Neural cell (in vitro differentiated cells): ENCODE measurements around the gene ADCY7. TPM values are rescaled to one million over a fixed set of nuclear protein-coding genes. Genes with fewer than 3 reads are reported as not detected.

Experiments
- H2AFZ ChIP-seq: fragments of 200-600, 300-800 bp; sonication (generic), shearing (Covaris generic); 2 replicates; pipeline ENCODE4 v1.6.0; 2014; ENCODE audit warnings: low read depth, mild to moderate bottlenecking, antibody characterized with exemption, low read length, moderate library complexity
- H3F3A ChIP-seq: fragments of 200-600 bp; shearing (Covaris generic); 2 replicates; pipeline ENCODE4 v1.6.1; 2016; ENCODE audit warnings: mild to moderate bottlenecking, moderate library complexity, mixed read lengths, antibody characterized with exemption, low read length; ENCODE audit not compliant: insufficient read depth, poor library complexity, severe bottlenecking
- H3K27ac ChIP-seq: fragments of 200-600, 300-800 bp; sonication (generic), shearing (Covaris generic); 2 replicates; pipeline ENCODE4 v1.5.1; 2014; ENCODE audit warnings: mild to moderate bottlenecking, low read length, moderate library complexity
- H3K27me3 ChIP-seq: fragments of 300-800, 200-600 bp; sonication (generic), shearing (Covaris generic); 2 replicates; pipeline ENCODE4 v1.6.0; 2014; ENCODE audit warnings: mild to moderate bottlenecking, low read depth, low read length, moderate library complexity; ENCODE audit not compliant: insufficient read depth
- H3K36me3 ChIP-seq: fragments of 300-800, 200-600 bp; sonication (generic), shearing (Covaris generic); 2 replicates; pipeline ENCODE4 v1.5.1; 2014; ENCODE audit warnings: mild to moderate bottlenecking, antibody characterized with exemption, low read length, moderate library complexity; ENCODE audit not compliant: insufficient read depth
- H3K4me2 ChIP-seq: fragments of 300-800, 200-600 bp; sonication (generic), shearing (Covaris generic); 2 replicates; pipeline ENCODE4 v1.6.0; 2014; ENCODE audit warnings: mild to moderate bottlenecking, low read length
- H3K4me3 ChIP-seq: fragments of 300-800, 200-600 bp; sonication (generic), shearing (Covaris generic); 2 replicates; pipeline ENCODE4 v1.5.1; 2014; ENCODE audit warnings: mild to moderate bottlenecking, low read length, moderate library complexity
- H3K79me2 ChIP-seq: fragments of 200-600 bp; shearing (Covaris generic); replicated peaks from 2 replicates; pipeline ENCODE4 v1.6.0; 2014; ENCODE audit warnings: mild to moderate bottlenecking, low read length, moderate library complexity; ENCODE audit not compliant: insufficient read depth
- H3K9ac ChIP-seq: fragments of 300-800, 200-600 bp; sonication (generic), shearing (Covaris generic); 2 replicates; pipeline ENCODE4 v1.6.1; 2016; ENCODE audit warnings: mild to moderate bottlenecking, low read length, mixed read lengths
- H3K9me2 ChIP-seq: fragments of 200-600 bp; shearing (Covaris generic); 2 replicates; pipeline ENCODE4 v1.6.1; 2016; ENCODE audit warnings: mild to moderate bottlenecking, low read length, mixed read lengths; ENCODE audit not compliant: insufficient read depth
- H3K9me3 ChIP-seq: fragments of 200-600, 300-800 bp; sonication (generic), shearing (Covaris generic); 2 replicates; pipeline ENCODE4 v1.6.1; 2016; ENCODE audit warnings: mild to moderate bottlenecking, mixed run types, low read length, moderate library complexity, mixed read lengths
- H4K20me1 ChIP-seq: fragments of 200-600 bp; shearing (Covaris generic); 2 replicates; pipeline ENCODE4 v1.6.1; 2016; ENCODE audit warnings: mild to moderate bottlenecking, mixed run types; ENCODE audit not compliant: insufficient read depth
- EP300 ChIP-seq: fragments of 450-650 bp; conservative IDR thresholded peaks from 2 replicates; pipeline ENCODE4 v1.6.1; 2014; ENCODE audit warnings: antibody characterized with exemption, mild to moderate bottlenecking, moderate library complexity; ENCODE audit not compliant: poor library complexity, severe bottlenecking
- EZH2 ChIP-seq: fragments of 200-600, 300-800 bp; shearing (Covaris generic), sonication (generic); IDR thresholded peaks from 2 replicates; pipeline ENCODE4 v1.6.1; 2014; ENCODE audit warnings: antibody characterized with exemption, low read length, borderline replicate concordance, mild to moderate bottlenecking; ENCODE audit not compliant: insufficient read depth, poor library complexity, severe bottlenecking
- MXI1 ChIP-seq: fragments of 450-650 bp; conservative IDR thresholded peaks from 2 replicates; pipeline ENCODE4 v1.6.1; 2014; ENCODE audit warnings: antibody characterized with exemption, mild to moderate bottlenecking; ENCODE audit not compliant: poor library complexity, severe bottlenecking
- POLR2AphosphoS5 ChIP-seq: IDR thresholded peaks from 2 replicates; pipeline ENCODE4 v1.6.1; 2012
- RAD21 ChIP-seq: fragments of 450-650 bp; conservative IDR thresholded peaks from 2 replicates; pipeline ENCODE4 v1.6.1; 2014; ENCODE audit warnings: antibody characterized with exemption, mild to moderate bottlenecking, moderate library complexity
- REST ChIP-seq: IDR thresholded peaks from 2 replicates; pipeline ENCODE4 v1.6.1; 2012; ENCODE audit warnings: borderline replicate concordance
- SMC3 ChIP-seq: fragments of 450-650 bp; conservative IDR thresholded peaks from 2 replicates; pipeline ENCODE4 v1.6.1; 2014; ENCODE audit warnings: antibody characterized with exemption, mild to moderate bottlenecking, moderate library complexity; ENCODE audit not compliant: poor library complexity
- TAF1 ChIP-seq: IDR thresholded peaks from 2 replicates; pipeline ENCODE4 v1.6.1; 2012; ENCODE audit warnings: low read depth
- polyA plus RNA-seq: library from polyadenylated mRNA; depleted of rRNA; stranded (reverse); fragments of >200 nt; gene quantifications from 2 replicates; pipeline ENCODE4 v1.2.3, GENCODE V29; 2014
- TF ChIP-seq, protein P1 (sequence below): fragments of 450-650 bp; IDR thresholded peaks from 2 replicates; pipeline ENCODE4 v1.5.1; 2014; ENCODE audit warnings: antibody characterized with exemption, mild to moderate bottlenecking, moderate library complexity; ENCODE audit not compliant: poor library complexity, severe bottlenecking

The ADCY7 gene
- polyA plus RNA-seq, 1 donor from 2014 or later: 2.0 TPM

DNA sequence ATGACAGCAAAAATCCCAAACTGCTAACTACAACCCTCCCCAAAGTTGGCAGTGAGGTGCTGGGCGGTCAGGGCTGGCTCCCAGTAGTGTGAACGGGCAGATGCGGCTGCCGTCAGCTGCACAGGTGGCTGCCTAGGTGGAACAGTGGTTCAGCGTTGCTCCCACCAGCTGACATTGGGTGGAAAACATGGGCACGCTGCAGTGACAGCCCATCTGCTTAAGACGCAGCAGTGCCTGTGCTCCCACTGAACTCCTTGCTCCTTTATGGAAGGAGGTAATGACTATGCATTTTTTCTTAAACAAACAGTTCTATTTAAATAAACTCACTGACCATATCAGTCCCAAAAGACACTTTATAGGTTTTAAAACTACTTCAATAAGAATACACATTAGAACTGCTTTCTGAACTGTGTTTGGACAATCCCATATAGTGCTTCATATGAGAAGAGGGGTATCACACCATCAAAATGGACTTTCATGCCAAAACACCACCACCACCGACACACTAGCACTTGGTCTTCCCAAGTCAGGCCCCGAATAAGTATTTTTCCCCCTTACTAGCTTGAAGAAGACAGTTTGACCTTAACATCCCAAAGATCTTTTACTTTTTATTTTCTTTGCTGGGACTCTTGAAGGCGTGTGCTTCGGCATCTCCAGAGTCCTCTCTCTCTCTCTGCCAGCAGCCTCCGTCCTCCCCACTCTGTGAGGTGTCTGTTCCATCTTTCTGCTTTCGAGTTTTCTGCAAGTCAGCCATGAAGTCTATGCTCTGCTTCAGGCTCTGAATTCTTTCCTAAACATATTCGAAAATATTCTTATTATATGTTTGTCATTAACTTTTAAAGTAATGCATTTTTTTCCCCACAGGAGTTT is 68.0 kb downstream of the ADCY7 start:
- no peaks in the 10 kb centered on the region for H3K27me3 ChIP-seq
- peaks cover 7% of the 10 kb centered on the region for H3K36me3 ChIP-seq
- H3K9me3 ChIP-seq: no peaks in the 10 kb centered on the region
- no peak overlapping the region for H2AFZ ChIP-seq
- no peaks in the 10 kb centered on the region for H4K20me1 ChIP-seq
- no peak overlapping the region for H3K4me2 ChIP-seq
- H3K79me2 ChIP-seq: no peaks in the 10 kb centered on the region
- no peak for TF ChIP-seq EZH2
- no peak for TF ChIP-seq REST
- TF ChIP-seq SMC3: no peak
- TF ChIP-seq RAD21: no peak
- TF ChIP-seq, protein P1, sequence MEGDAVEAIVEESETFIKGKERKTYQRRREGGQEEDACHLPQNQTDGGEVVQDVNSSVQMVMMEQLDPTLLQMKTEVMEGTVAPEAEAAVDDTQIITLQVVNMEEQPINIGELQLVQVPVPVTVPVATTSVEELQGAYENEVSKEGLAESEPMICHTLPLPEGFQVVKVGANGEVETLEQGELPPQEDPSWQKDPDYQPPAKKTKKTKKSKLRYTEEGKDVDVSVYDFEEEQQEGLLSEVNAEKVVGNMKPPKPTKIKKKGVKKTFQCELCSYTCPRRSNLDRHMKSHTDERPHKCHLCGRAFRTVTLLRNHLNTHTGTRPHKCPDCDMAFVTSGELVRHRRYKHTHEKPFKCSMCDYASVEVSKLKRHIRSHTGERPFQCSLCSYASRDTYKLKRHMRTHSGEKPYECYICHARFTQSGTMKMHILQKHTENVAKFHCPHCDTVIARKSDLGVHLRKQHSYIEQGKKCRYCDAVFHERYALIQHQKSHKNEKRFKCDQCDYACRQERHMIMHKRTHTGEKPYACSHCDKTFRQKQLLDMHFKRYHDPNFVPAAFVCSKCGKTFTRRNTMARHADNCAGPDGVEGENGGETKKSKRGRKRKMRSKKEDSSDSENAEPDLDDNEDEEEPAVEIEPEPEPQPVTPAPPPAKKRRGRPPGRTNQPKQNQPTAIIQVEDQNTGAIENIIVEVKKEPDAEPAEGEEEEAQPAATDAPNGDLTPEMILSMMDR: no peak
- no peak for TF ChIP-seq POLR2AphosphoS5
- no peak for TF ChIP-seq TAF1
- no peaks in the 10 kb centered on the region for H3K9me2 ChIP-seq
- no peak overlapping the region for H3K9ac ChIP-seq
- H3F3A ChIP-seq: no peaks in the 10 kb centered on the region
- H3K27ac ChIP-seq: no peak overlapping the region
- no peak overlapping the region for H3K4me3 ChIP-seq

DNA sequence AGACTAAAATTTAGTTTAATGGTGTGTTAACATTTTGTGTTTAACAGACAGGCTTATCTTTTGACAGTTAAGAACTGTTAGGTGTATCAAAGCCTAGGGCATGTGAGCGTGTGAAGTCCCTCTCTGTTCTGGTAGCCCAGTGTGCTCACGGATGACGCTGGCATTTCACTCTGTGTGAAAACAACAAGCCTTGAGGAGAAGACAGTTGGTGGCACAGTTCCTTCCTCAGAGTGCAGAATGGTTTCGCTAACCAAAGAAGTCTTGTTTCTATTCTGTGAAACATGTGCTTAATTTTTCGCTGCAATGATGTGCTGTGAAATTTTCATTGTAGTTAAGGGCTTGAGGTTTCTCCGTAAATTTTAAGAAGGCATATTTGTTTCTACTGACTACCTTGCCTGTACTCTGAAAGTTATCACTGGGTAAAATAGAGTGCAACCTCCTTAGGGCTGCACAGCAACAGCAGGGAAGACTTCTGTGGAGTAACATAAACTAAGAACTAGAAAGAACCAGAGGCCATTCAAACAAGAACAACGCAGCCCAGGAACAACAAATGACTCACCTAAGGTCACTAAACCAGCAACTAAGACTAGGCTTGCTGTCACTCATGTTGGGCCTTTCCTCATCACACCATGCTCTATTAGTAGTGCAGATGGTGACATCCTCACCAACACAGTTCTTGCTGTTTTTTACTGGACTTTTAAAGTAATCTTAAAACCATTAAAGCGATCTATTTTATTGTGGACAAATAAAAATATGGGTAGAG is 69.0 kb downstream of the ADCY7 start:
- TF ChIP-seq POLR2AphosphoS5 (no peak), EP300 (no peak), SMC3 (no peak), EZH2 (no peak), REST (no peak), RAD21 (no peak), MXI1 (no peak), TAF1 (no peak)
- TF ChIP-seq, protein P1: no peak
- Histone ChIP-seq H3K4me3 (no peak overlapping the region), H3K4me2 (no peak overlapping the region), H3K27me3 (no peaks in the 10 kb centered on the region), H4K20me1 (no peaks in the 10 kb centered on the region), H3K9ac (no peak overlapping the region), H3K36me3 (peaks cover 7% of the 10 kb centered on the region), H2AFZ (no peak overlapping the region), H3K79me2 (no peaks in the 10 kb centered on the region), H3F3A (no peaks in the 10 kb centered on the region), H3K27ac (no peak overlapping the region), H3K9me2 (no peaks in the 10 kb centered on the region), H3K9me3 (no peaks in the 10 kb centered on the region)
